Measurements from ENCODE around the gene SLC24A4.
A peak's percentile ranks its signal among the peaks of the same experiment; 100 is the strongest.

The SLC24A4 gene

GRCh38 chr14:92404938-92405337, 82.0 kb downstream of the SLC24A4 start:
- DNase-seq, result no peak

- DNase-seq, result no peak
Measured at GRCh38 chr14:92407410-92407809, 84.4 kb downstream of the SLC24A4 start.

GRCh38 chr14:92409043-92409442, 86.1 kb downstream of the SLC24A4 start:
- no peak for DNase-seq

- DNase-seq, result no peak
Measured at GRCh38 chr14:92411135-92411534, 88.2 kb downstream of the SLC24A4 start.

GRCh38 chr14:92411941-92412340, 89.0 kb downstream of the SLC24A4 start:
- no peak for DNase-seq

GRCh38 chr14:92412912-92413311, 89.9 kb downstream of the SLC24A4 start:
- DNase-seq, result no peak

GRCh38 chr14:92413379-92413778, 90.4 kb downstream of the SLC24A4 start:
- no peak for DNase-seq

GRCh38 chr14:92414690-92415445, 91.9 kb downstream of the SLC24A4 start:
- DNase-seq, result no peak

- DNase-seq, result no peak
Measured at GRCh38 chr14:92415969-92416368, 93.0 kb downstream of the SLC24A4 start.

GRCh38 chr14:92416544-92416943, 93.6 kb downstream of the SLC24A4 start:
- no peak for DNase-seq

GRCh38 chr14:92417759-92418158, 94.8 kb downstream of the SLC24A4 start:
- DNase-seq, result no peak

GRCh38 chr14:92421751-92422150, 98.8 kb downstream of the SLC24A4 start:
- DNase-seq, result no peak

GRCh38 chr14:92425101-92425500, 102.1 kb downstream of the SLC24A4 start:
- no peak for DNase-seq

- no peak for DNase-seq
Measured at GRCh38 chr14:92426237-92426636, 103.3 kb downstream of the SLC24A4 start.

- no peak for DNase-seq
Measured at GRCh38 chr14:92427096-92427495, 104.1 kb downstream of the SLC24A4 start.

GRCh38 chr14:92430686-92431085, 107.7 kb downstream of the SLC24A4 start:
- DNase-seq, result no peak

- DNase-seq, result no peak
Measured at GRCh38 chr14:92431199-92431725, 108.3 kb downstream of the SLC24A4 start.

- no peak for DNase-seq
Measured at GRCh38 chr14:92433407-92433806, 110.4 kb downstream of the SLC24A4 start.

- DNase-seq, result no peak
Measured at GRCh38 chr14:92435154-92435553, 112.2 kb downstream of the SLC24A4 start.

GRCh38 chr14:92436115-92436776, 113.3 kb downstream of the SLC24A4 start:
- DNase-seq, result no peak

- DNase-seq, result no peak
Measured at GRCh38 chr14:92437309-92437708, 114.3 kb downstream of the SLC24A4 start.

GRCh38 chr14:92437729-92438285, 114.8 kb downstream of the SLC24A4 start:
- DNase-seq, result no peak

- peak; percentile 46 for DNase-seq
Measured at GRCh38 chr14:92439537-92440344, 116.8 kb downstream of the SLC24A4 start.

Measured in DMS153 (cell line).